AG04450 (cell line): ENCODE measurements around the gene APLP2. TPM values are rescaled to one million over a fixed set of nuclear protein-coding genes. Genes with fewer than 3 reads are reported as not detected.

Experiments
- CTCF ChIA-PET: fragments of 300-600, 350-600 bp; formaldehyde crosslinking; extraction: SDS; loops from one replicate; lab custom pipeline; 2022; ENCODE audit warnings: antibody characterized with exemption, inconsistent platforms; lab: Charles Lee
- POLR2A ChIA-PET: fragments of 350-600 bp; formaldehyde crosslinking; extraction: SDS; loops from one replicate; lab custom pipeline; 2021; ENCODE audit warnings: antibody characterized with exemption, inconsistent platforms; lab: Yijun Ruan, JAX
- DNase-seq: peaks from one replicate; pipeline ENCODE4 v3.0.0-alpha.2; 2011; ENCODE audit warnings: low read depth, low spot score
- H3K27ac ChIP-seq: one replicate; pipeline ENCODE4 v1.5.1; 2012; ENCODE audit warnings: low read depth, low read length, control low read depth
- H3K27me3 ChIP-seq: one replicate; pipeline ENCODE4 v1.6.0; 2012; ENCODE audit warnings: low read length; ENCODE audit not compliant: control insufficient read depth, insufficient read depth
- H3K4me3 ChIP-seq: 2 replicates; pipeline ENCODE4 v1.5.1; 2011; ENCODE audit warnings: mild to moderate bottlenecking, low read depth, low read length, control low read depth
- H3K9me3 ChIP-seq: 2 replicates; pipeline ENCODE4 v1.5.1; 2012; ENCODE audit warnings: low read length; ENCODE audit not compliant: control insufficient read depth, insufficient read depth
- CTCF ChIP-seq: IDR thresholded peaks from 2 replicates; pipeline ENCODE4 v1.5.1; 2011; ENCODE audit warnings: low read depth, low read length, control low read depth, inconsistent platforms
- polyA plus RNA-seq: library from polyadenylated mRNA; depleted of rRNA; stranded (reverse); fragments of >200 nt; gene quantifications from 2 replicates; pipeline ENCODE4 v1.2.3, GENCODE V29; 2011

Gene APLP2
- polyA plus RNA-seq, 1 experiment, result 273 TPM

GRCh38 chr11:130074736-130075135 lies 5.0 kb downstream of the APLP2 start:
- no peak overlapping the region for H3K27ac ChIP-seq
- no peaks in the 10 kb centered on the region for H3K9me3 ChIP-seq
- ChIA-PET POLR2A (no interaction called here), CTCF (interaction anchor here (0.6 kb wide), 1 partner anchor 74 kb away, joined by 3 read pairs; no protein-coding TSS in a partner anchor)
- no peak overlapping the region for H3K4me3 ChIP-seq
- DNase-seq, result no peak
- H3K27me3 ChIP-seq, result no peaks in the 10 kb centered on the region
- no peak for TF ChIP-seq CTCF

- ChIA-PET POLR2A (interaction anchor here (0.7 kb wide), 1 partner anchor 178 kb away, joined by 9 read pairs; no protein-coding TSS in a partner anchor), CTCF (interaction anchor here (0.7 to 1.8 kb wide), 3 partner anchors 9 to 55 kb away, joined by 3 to 8 read pairs (median 4); no protein-coding TSS in a partner anchor)
These were observed 7.2 kb downstream of the APLP2 start for GRCh38 chr11:130076778-130077481.

GRCh38 chr11:130077671-130078070 lies 8.0 kb downstream of the APLP2 start:
- no peak for DNase-seq
- H3K4me3 ChIP-seq, result no peak overlapping the region
- ChIA-PET POLR2A (no interaction called here), CTCF (interaction anchor here (0.7 to 1.8 kb wide), 2 partner anchors 38 to 54 kb away, joined by 3 to 8 read pairs; no protein-coding TSS in a partner anchor)
- H3K9me3 ChIP-seq, result no peaks in the 10 kb centered on the region
- H3K27ac ChIP-seq, result no peak overlapping the region
- H3K27me3 ChIP-seq, result no peaks in the 10 kb centered on the region
- TF ChIP-seq CTCF, result no peak

More at GRCh38 chr11:130076778-130077481, 7.2 kb downstream of the APLP2 start:
- Histone ChIP-seq H3K4me3 (no peak overlapping the region), H3K27ac (no peak overlapping the region), H3K27me3 (no peaks in the 10 kb centered on the region), H3K9me3 (no peaks in the 10 kb centered on the region)
- no peak for DNase-seq
- TF ChIP-seq CTCF, result no peak

- Histone ChIP-seq H3K27ac (no peak overlapping the region), H3K4me3 (no peak overlapping the region), H3K27me3 (no peaks in the 10 kb centered on the region), H3K9me3 (no peaks in the 10 kb centered on the region)
- ChIA-PET POLR2A (no interaction called here), CTCF (interaction anchor here (0.7 to 1.8 kb wide), 2 partner anchors 38 to 54 kb away, joined by 3 to 8 read pairs; no protein-coding TSS in a partner anchor)
- no peak for TF ChIP-seq CTCF
- no peak for DNase-seq
These were observed 8.4 kb downstream of the APLP2 start for GRCh38 chr11:130078080-130078479.

GRCh38 chr11:130085671-130086290 lies 16.1 kb downstream of the APLP2 start:
- no peak for TF ChIP-seq CTCF
- Histone ChIP-seq H3K27me3 (no peaks in the 10 kb centered on the region), H3K9me3 (no peaks in the 10 kb centered on the region), H3K4me3 (no peak overlapping the region), H3K27ac (no peak overlapping the region)
- no peak for DNase-seq
- POLR2A ChIA-PET, result no interaction called here
- CTCF ChIA-PET, result interaction anchor here (1.0 kb wide), 3 partner anchors 9 to 46 kb away, joined by 4 to 13 read pairs (median 7); no protein-coding TSS in a partner anchor
